ENCODE results near the gene S100A6.

- TF ChIP-seq POLR2AphosphoS5 (IDR thresholded peaks at IDR 0.05), result no peak
- TF ChIP-seq EP300 (conservative IDR thresholded peaks at IDR 0.05; ENCODE audit: poor library complexity, severe bottlenecking), result no peak
- TF ChIP-seq, protein P1, sequence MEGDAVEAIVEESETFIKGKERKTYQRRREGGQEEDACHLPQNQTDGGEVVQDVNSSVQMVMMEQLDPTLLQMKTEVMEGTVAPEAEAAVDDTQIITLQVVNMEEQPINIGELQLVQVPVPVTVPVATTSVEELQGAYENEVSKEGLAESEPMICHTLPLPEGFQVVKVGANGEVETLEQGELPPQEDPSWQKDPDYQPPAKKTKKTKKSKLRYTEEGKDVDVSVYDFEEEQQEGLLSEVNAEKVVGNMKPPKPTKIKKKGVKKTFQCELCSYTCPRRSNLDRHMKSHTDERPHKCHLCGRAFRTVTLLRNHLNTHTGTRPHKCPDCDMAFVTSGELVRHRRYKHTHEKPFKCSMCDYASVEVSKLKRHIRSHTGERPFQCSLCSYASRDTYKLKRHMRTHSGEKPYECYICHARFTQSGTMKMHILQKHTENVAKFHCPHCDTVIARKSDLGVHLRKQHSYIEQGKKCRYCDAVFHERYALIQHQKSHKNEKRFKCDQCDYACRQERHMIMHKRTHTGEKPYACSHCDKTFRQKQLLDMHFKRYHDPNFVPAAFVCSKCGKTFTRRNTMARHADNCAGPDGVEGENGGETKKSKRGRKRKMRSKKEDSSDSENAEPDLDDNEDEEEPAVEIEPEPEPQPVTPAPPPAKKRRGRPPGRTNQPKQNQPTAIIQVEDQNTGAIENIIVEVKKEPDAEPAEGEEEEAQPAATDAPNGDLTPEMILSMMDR (IDR thresholded peaks at IDR 0.05; ENCODE audit: poor library complexity, severe bottlenecking), result no peak
- no peak for TF ChIP-seq RAD21 (conservative IDR thresholded peaks at IDR 0.05)
- TF ChIP-seq EZH2 (IDR thresholded peaks at IDR 0.05; ENCODE audit: borderline replicate concordance, insufficient read depth, low read length, poor library complexity, severe bottlenecking), result no peak
These were observed 47.1 kb downstream of the S100A6 start for GRCh38 chr1:153488731-153489130.

Data from neural cell (in vitro differentiated cells).